H1 (cell line): ENCODE results near the gene PLEKHA3. TPM values are rescaled to one million over a fixed set of nuclear protein-coding genes. Genes with fewer than 3 reads are reported as not detected.
"Not testable (repeated sequence)": the region's sequence is repeated elsewhere in the genome, so short reads cannot be mapped to it uniquely, and the experiment has no call there.

Experiments used
- CTCF ChIA-PET: fragments of 300-600 bp; sonication (Branson Sonifier 250); formaldehyde crosslinking; loops from one replicate; lab custom pipeline; 2021; ENCODE audit not compliant: partially characterized antibody; lab: Charles Lee
- POLR2A ChIA-PET: fragments of 300-600 bp; sonication (Branson Sonifier 250); formaldehyde crosslinking; loops from one replicate; lab custom pipeline; 2021; ENCODE audit warnings: inconsistent platforms; ENCODE audit not compliant: partially characterized antibody; lab: Charles Lee
- DNase-seq, 2 experiments: peaks; one replicate each; pipeline versions ENCODE4 v3.0.0 to v3.0.0-alpha.2; 2010 to 2022; ENCODE audit warnings: low spot score in 2 of 2, low read depth in 1 of 2, mixed read lengths in 1 of 2
- FAIRE-seq: peaks from 2 replicates; lab custom pipeline; 2011; peaks lifted over from hg19 to GRCh38; lab: Jason Lieb, UNC
- H2AFZ ChIP-seq: 2 replicates; pipeline ENCODE4 v1.8.1; 2012; ENCODE audit warnings: low read length, inconsistent platforms
- H2AK5ac ChIP-seq: 2 replicates; pipeline ENCODE4 v1.6.1; 2013; ENCODE audit warnings: low read depth, low read length
- H2BK120ac ChIP-seq: replicated peaks from 2 replicates; pipeline ENCODE3; 2013; ENCODE audit warnings: low read depth, low read length, inconsistent platforms
- H2BK12ac ChIP-seq: 2 replicates; pipeline ENCODE4 v1.6.1; 2013; ENCODE audit warnings: low read depth, low read length
- H2BK15ac ChIP-seq: 2 replicates; pipeline ENCODE4 v1.6.1; 2013; ENCODE audit warnings: low read length
- H2BK20ac ChIP-seq: 2 replicates; pipeline ENCODE4 v1.6.1; 2013; ENCODE audit warnings: low read length
- H2BK5ac ChIP-seq: 2 replicates; pipeline ENCODE4 v1.6.1; 2013; ENCODE audit warnings: low read depth, low read length
- H3K14ac ChIP-seq: 2 replicates; pipeline ENCODE4 v1.6.1; 2013; ENCODE audit warnings: inconsistent platforms; ENCODE audit not compliant: insufficient read length
- H3K18ac ChIP-seq: 2 replicates; pipeline ENCODE4 v1.6.1; 2013; ENCODE audit warnings: low read length; ENCODE audit errors: extremely low read depth
- H3K23ac ChIP-seq: 2 replicates; pipeline ENCODE4 v1.6.1; 2013; ENCODE audit warnings: inconsistent platforms; ENCODE audit not compliant: insufficient read length
- H3K23me2 ChIP-seq: 2 replicates; pipeline ENCODE4 v1.6.1; 2013; ENCODE audit warnings: low read depth, low read length
- H3K27ac ChIP-seq: 2 replicates; pipeline ENCODE4 v1.6.1; 2011; ENCODE audit warnings: low read depth, low read length, inconsistent platforms
- H3K27me3 ChIP-seq, 4 experiments: replicated peaks in 1 of 4; 1 replicate in 1 of 4; 2 replicates in 3 of 4; pipeline versions ENCODE4 v1.6.1 to v1.8.1; 2011 to 2013; ENCODE audit warnings: low read length in 3 of 4, mild to moderate bottlenecking in 3 of 4, inconsistent platforms in 2 of 4, mixed read lengths in 2 of 4, moderate library complexity in 1 of 4; ENCODE audit not compliant: control insufficient read depth in 3 of 4, insufficient read depth in 3 of 4; ENCODE audit errors: extremely low read depth in 1 of 4
- H3K36me3 ChIP-seq, 4 experiments: 2 replicates each; pipeline versions ENCODE4 v1.6.1 to v1.8.1; 2011 to 2013; ENCODE audit warnings: mild to moderate bottlenecking in 4 of 4, low read length in 3 of 4, moderate library complexity in 2 of 4, control low read depth in 1 of 4, inconsistent platforms in 1 of 4; ENCODE audit not compliant: insufficient read depth in 4 of 4, control insufficient read depth in 2 of 4
- H3K4ac ChIP-seq: replicated peaks from 2 replicates; pipeline ENCODE3; 2013; ENCODE audit warnings: low read length, low read depth, mixed read lengths, inconsistent platforms; ENCODE audit not compliant: insufficient read length
- H3K4me1 ChIP-seq, 4 experiments: replicated peaks in 1 of 4; 1 replicate in 1 of 4; 2 replicates in 3 of 4; pipeline versions ENCODE4 v1.6.1 to v1.8.1; 2011 to 2013; ENCODE audit warnings: low read length in 3 of 4, inconsistent platforms in 2 of 4, mixed read lengths in 1 of 4; ENCODE audit not compliant: insufficient read depth in 4 of 4, control insufficient read depth in 3 of 4
- H3K4me2 ChIP-seq, 2 experiments: 2 replicates each; pipeline versions ENCODE4 v1.6.1 to v1.8.1; 2011 to 2013; ENCODE audit warnings: low read depth in 2 of 2, low read length in 2 of 2, control low read depth in 1 of 2, inconsistent platforms in 1 of 2, mild to moderate bottlenecking in 1 of 2; ENCODE audit not compliant: insufficient read depth in 1 of 2
- H3K4me3 ChIP-seq, 4 experiments: fragments of 200-600, 300-600 bp in 1 of 4; sonication (generic), shearing (Covaris generic), sonication (Bioruptor Twin) in 1 of 4; 2 replicates each; pipeline versions ENCODE4 v1.5.1 to v1.8.1; 2011 to 2016; ENCODE audit warnings: low read length in 4 of 4, low read depth in 3 of 4, control low read depth in 2 of 4, inconsistent platforms in 2 of 4, mild to moderate bottlenecking in 2 of 4, mixed read lengths in 1 of 4, moderate library complexity in 1 of 4; ENCODE audit not compliant: insufficient read depth in 2 of 4; ENCODE audit errors: extremely low read depth in 1 of 4
- H3K56ac ChIP-seq: replicated peaks from 2 replicates; pipeline ENCODE3; 2013; ENCODE audit warnings: low read depth, mild to moderate bottlenecking, mixed read lengths, low read length, inconsistent platforms; ENCODE audit not compliant: insufficient read length
- H3K79me1 ChIP-seq: 2 replicates; pipeline ENCODE4 v1.6.1; 2013; ENCODE audit warnings: low read depth, low read length, control low read depth
- H3K79me2 ChIP-seq, 2 experiments: 2 replicates each; pipeline versions ENCODE4 v1.6.1 to v1.8.1; 2012 to 2013; ENCODE audit warnings: low read length in 2 of 2, mild to moderate bottlenecking in 2 of 2, inconsistent platforms in 1 of 2; ENCODE audit not compliant: insufficient read depth in 2 of 2, control insufficient read depth in 1 of 2
- H3K9ac ChIP-seq, 4 experiments: replicated peaks in 1 of 4; 1 replicate in 1 of 4; 2 replicates in 3 of 4; pipeline versions ENCODE4 v1.6.1 to v1.8.1; 2011 to 2013; ENCODE audit warnings: low read depth in 3 of 4, low read length in 3 of 4, control low read depth in 2 of 4, mild to moderate bottlenecking in 2 of 4, moderate library complexity in 2 of 4, inconsistent platforms in 1 of 4; ENCODE audit errors: extremely low read depth in 1 of 4
- H3K9me3 ChIP-seq, 2 experiments: 2 replicates each; pipeline versions ENCODE4 v1.6.1 to v1.8.1; 2012 to 2013; ENCODE audit warnings: mild to moderate bottlenecking in 2 of 2, moderate library complexity in 2 of 2, control low read depth in 1 of 2, inconsistent platforms in 1 of 2, low read depth in 1 of 2, low read length in 1 of 2, mixed read lengths in 1 of 2; ENCODE audit not compliant: insufficient read depth in 2 of 2
- H4K20me1 ChIP-seq, 2 experiments: replicated peaks in 1 of 2; 2 replicates each; pipeline versions ENCODE3 to v1.8.1; 2011 to 2013; ENCODE audit warnings: inconsistent platforms in 2 of 2, low read length in 2 of 2, mild to moderate bottlenecking in 1 of 2; ENCODE audit not compliant: insufficient read depth in 2 of 2, control insufficient read depth in 1 of 2
- H4K5ac ChIP-seq: 2 replicates; pipeline ENCODE4 v1.6.1; 2013; ENCODE audit warnings: low read length, low read depth, mixed read lengths, inconsistent platforms; ENCODE audit not compliant: insufficient read length
- H4K8ac ChIP-seq: 2 replicates; pipeline ENCODE4 v1.8.0; 2013; ENCODE audit warnings: mild to moderate bottlenecking, moderate library complexity, low read length, inconsistent platforms; ENCODE audit not compliant: insufficient read depth; ENCODE audit errors: extremely low read depth
- H4K91ac ChIP-seq: replicated peaks from 2 replicates; pipeline ENCODE3; 2013; ENCODE audit warnings: low read length, mixed read lengths, inconsistent platforms; ENCODE audit not compliant: insufficient read length
- WGBS, 2 experiments: shearing (Covaris generic) in 1 of 2; methylation state at CpG; one replicate each; pipeline versions ENCODE4 v1.1.6 to v1.1.7; 2013 to 2015; ENCODE audit warnings: low lambda C conversion rate in 2 of 2, mixed read lengths in 2 of 2, inconsistent platforms in 1 of 2, low coverage in 1 of 2, missing lambda C conversion rate in 1 of 2; ENCODE audit not compliant: insufficient replicate concordance in 2 of 2, insufficient coverage in 1 of 2, insufficient read length in 1 of 2; ENCODE audit errors: extremely low coverage in 1 of 2, missing lambda C conversion rate in 1 of 2; 5-methylcytosine and 5-hydroxymethylcytosine counted together
- polyA plus RNA-seq, 7 experiments: library from polyadenylated mRNA; depleted of rRNA in 3 of 7; stranded (reverse) in 5 of 7; unstranded in 2 of 7; fragments of >200 nt in 5 of 7; fragments of 200-250 nt in 2 of 7; gene quantifications; 1 replicate in 5 of 7; 2 replicates in 1 of 7; 4 replicates in 1 of 7; pipeline versions ENCODE4 v1.2.1 to v1.2.3, GENCODE V29; 2011 to 2013; ENCODE audit warnings: missing spikeins in 2 of 7, mixed read lengths in 2 of 7
- total RNA-seq: library from RNA; stranded (reverse); fragmentation: NEBNext Ultra II Directional; extraction: Animal tissue kit (Norgen Biotek cat#: 25700); gene quantifications from 2 replicates; pipeline ENCODE4 v1.2.1, GENCODE V29; 2021

The PLEKHA3 gene
- total and polyA plus RNA-seq, 2 of the 8 experiments (the other 6 are each of a cell fraction or from before 2014, with no cell fraction given): 1.9 to 20.1 TPM

GRCh38 chr2:178471313-178471712 is 8.9 kb upstream of the PLEKHA3 start:
- H2BK20ac ChIP-seq, H3K27ac ChIP-seq, POLR2A ChIA-PET, H2BK120ac ChIP-seq, DNase-seq, H3K23ac ChIP-seq, H3K18ac ChIP-seq, H2BK12ac ChIP-seq, H3K23me2 ChIP-seq, H2BK5ac ChIP-seq, H3K4me2 ChIP-seq, H3K27me3 ChIP-seq, H3K79me1 ChIP-seq, H3K4me1 ChIP-seq, H4K5ac ChIP-seq, H3K4me3 ChIP-seq, H3K79me2 ChIP-seq, FAIRE-seq, H2AK5ac ChIP-seq, H4K91ac ChIP-seq, H4K20me1 ChIP-seq, H3K9me3 ChIP-seq, H3K4ac ChIP-seq, H2AFZ ChIP-seq, H3K14ac ChIP-seq, H3K36me3 ChIP-seq, H3K56ac ChIP-seq, H4K8ac ChIP-seq, H3K9ac ChIP-seq, H2BK15ac ChIP-seq: not testable (repeated sequence)
- CTCF ChIA-PET: interaction anchor here (0.6 kb wide), 1 partner anchor 25 kb away, joined by 3 read pairs; no protein-coding TSS in a partner anchor
- WGBS, 2 experiments: 94% methylated on average over 5 of the region's 5 CpGs; no CpG with 5 or more reads in 1 of the 2 experiments
